HG02938 (cell line): ENCODE data around the gene IDH2.

Experiments
- ATAC-seq: cut with Tn5 transposase; IDR thresholded peaks from one replicate; pipeline ENCODE4 v1.9.1; 2021; ENCODE audit warnings: mild to moderate bottlenecking, moderate library complexity; ENCODE audit not compliant: unreplicated experiment

Gene IDH2

GRCh38 chr15:90064911-90065681, 37.2 kb downstream of the IDH2 start:
- no peak for ATAC-seq

GRCh38 chr15:90063770-90064247, 38.5 kb downstream of the IDH2 start:
- no peak for ATAC-seq

- ATAC-seq: no peak
Observed at GRCh38 chr15:90062973-90063769, 39.1 kb downstream of the IDH2 start.

GRCh38 chr15:90062462-90062932, 39.8 kb downstream of the IDH2 start:
- ATAC-seq: no peak

- no peak for ATAC-seq
Observed at GRCh38 chr15:90062023-90062442, 40.2 kb downstream of the IDH2 start.

- ATAC-seq: no peak
Observed at GRCh38 chr15:90060797-90061196, 41.5 kb downstream of the IDH2 start.

- ATAC-seq: peak; percentile 78
Observed at GRCh38 chr15:90059208-90059985, 42.9 kb downstream of the IDH2 start.

- ATAC-seq: no peak
Observed at GRCh38 chr15:90058775-90059174, 43.5 kb downstream of the IDH2 start.

GRCh38 chr15:90058308-90058707, 44.0 kb downstream of the IDH2 start:
- ATAC-seq: peak; percentile 38

GRCh38 chr15:90056529-90056928, 45.7 kb downstream of the IDH2 start:
- no peak for ATAC-seq

- ATAC-seq: no peak
Observed at GRCh38 chr15:90055182-90055581, 47.1 kb downstream of the IDH2 start.

- ATAC-seq: no peak
Observed at GRCh38 chr15:90054618-90055097, 47.6 kb downstream of the IDH2 start.

GRCh38 chr15:90053685-90054466, 48.4 kb downstream of the IDH2 start:
- no peak for ATAC-seq

- no peak for ATAC-seq
Observed at GRCh38 chr15:90051874-90052273, 50.4 kb downstream of the IDH2 start.

GRCh38 chr15:90049666-90050604, 52.3 kb downstream of the IDH2 start:
- ATAC-seq: no peak

GRCh38 chr15:90049030-90049429, 53.2 kb downstream of the IDH2 start:
- no peak for ATAC-seq

GRCh38 chr15:90047956-90048575, 54.2 kb downstream of the IDH2 start:
- no peak for ATAC-seq

GRCh38 chr15:90046911-90047392, 55.3 kb downstream of the IDH2 start:
- ATAC-seq: no peak
